CD4-positive, alpha-beta T cell treated with Interleukin-21 for 1 hour (primary cell): ENCODE results near the gene CAPS.

Experiments used
- DNase-seq: peaks from one replicate; pipeline ENCODE4 v3.0.0-alpha.2; 2020

CAPS gene

GRCh38 chr19:5892772-5893275, 21.2 kb upstream of the CAPS start:
- no peak for DNase-seq

- no peak for DNase-seq
Observed at GRCh38 chr19:5893296-5893903, 20.7 kb upstream of the CAPS start.

DNA sequence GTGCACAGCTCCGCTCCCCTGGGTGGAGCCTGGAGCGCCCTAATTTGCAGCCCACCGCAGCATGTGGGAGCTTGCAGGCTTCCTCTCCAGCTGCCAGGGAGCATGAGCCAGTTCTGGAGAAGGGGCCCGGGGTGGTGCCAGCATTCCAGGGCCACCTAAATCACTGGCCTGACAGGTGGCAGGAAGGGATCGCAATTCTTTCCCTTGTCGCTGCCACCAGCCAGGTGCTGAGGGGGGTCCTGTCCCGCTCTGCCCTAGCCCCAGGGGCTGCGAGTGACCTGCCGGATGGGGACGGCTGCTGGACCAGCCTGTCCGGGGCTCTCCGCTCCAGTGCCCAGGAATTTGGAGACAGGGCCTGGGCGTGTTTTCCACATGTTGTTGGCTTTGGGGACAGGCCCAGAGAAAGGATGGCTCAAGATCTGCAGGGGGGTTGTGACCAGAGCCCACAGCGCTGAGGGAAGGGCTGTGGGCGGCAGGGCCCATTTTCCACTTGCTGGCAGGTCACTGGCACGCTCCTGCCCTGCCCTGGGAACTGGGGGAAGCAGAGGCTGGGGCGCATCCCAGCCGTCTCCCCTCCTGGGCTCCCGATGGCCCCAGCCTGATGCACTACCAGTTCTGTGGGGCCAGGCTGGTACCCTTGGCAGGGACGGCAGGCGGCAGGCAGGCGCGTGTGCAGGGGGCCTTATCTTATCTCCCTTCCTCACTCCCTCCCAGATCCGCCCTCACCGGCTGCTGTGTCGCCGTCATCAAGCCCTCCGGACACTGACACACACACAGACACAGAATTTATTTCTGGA, 19.9 kb upstream of the CAPS start:
- no peak for DNase-seq

- DNase-seq, result no peak
Observed at GRCh38 chr19:5894704-5895349, 19.2 kb upstream of the CAPS start.

DNA sequence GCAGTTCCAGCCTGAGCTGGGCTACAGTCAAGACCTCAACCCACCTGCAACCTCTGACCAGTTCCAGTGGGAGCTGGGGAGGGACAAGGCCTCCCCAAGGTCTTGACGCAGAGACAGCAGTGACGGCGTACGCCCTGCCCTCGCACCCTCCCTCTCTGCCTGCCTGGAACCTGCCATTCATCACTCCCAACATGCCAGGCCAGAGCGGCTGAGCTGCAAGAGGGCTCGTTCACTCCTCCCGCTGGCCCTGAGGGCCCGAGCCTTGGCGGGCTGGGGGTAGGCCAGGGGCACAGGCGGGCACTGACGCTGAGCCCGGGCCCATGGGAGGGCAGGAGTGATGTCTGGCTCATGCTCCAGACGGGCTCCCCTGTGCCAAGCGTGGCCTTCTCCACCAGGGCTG, 18.6 kb upstream of the CAPS start:
- DNase-seq, result no peak

DNA sequence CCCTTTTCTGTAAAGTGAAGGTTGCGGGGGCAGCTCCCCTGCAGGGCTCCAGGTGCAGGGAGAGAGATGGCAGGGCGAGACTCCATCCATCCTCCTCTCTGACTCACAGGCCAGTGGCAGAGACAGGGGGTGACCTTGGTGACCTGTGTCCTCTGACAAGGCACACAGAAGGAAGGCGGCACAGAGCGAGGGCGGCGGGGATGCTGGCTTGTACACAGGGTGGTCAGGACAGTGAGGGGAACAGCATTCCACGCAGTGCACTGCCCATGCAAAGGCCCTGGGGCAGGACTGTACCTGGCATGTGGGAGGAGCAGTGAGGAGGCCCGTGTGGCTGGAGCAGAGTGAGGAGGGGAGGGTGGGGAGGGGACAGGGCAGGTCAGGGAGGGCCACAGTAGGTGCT, 18.2 kb upstream of the CAPS start:
- DNase-seq, result no peak

- no peak for DNase-seq
Observed at GRCh38 chr19:5896365-5897076, 17.5 kb upstream of the CAPS start.

DNA sequence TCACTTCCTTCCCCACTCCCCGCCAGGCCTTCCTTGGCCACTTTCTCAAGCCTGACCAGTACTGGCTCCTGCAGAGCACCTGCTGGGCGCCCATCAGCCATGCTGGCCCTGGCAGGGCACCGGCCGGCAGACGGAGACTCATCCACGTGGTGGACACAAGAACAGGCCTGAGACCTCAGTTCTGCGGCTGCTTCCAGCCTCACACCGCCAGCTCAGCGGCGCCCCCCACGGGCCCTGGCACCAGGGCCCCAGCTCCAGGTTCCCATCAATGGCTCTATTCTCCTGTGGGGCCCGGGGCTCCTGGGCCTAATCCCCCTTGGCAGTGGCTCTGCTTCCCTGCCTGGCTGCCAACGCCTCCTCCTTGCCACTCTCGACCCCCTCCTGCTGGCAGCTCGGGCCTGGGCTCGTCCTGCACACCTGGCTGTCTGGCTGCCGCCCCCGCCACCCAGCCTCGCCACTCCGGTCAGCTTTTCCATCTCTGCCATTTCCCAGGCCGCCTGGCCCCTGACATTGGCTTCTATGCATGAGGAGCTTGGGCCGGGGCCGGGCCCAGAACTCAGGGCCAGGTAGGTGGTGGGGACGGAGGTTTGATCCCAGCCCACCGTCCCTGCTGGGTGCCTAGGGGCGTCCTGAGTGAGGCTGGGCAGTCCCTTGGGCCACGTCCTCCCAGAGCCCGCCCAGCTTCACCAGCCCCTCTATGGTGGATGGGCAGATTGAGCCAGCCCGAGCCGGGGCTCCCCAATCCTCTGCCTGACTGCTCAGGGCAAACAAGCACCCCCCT, 16.7 kb upstream of the CAPS start:
- no peak for DNase-seq

DNA sequence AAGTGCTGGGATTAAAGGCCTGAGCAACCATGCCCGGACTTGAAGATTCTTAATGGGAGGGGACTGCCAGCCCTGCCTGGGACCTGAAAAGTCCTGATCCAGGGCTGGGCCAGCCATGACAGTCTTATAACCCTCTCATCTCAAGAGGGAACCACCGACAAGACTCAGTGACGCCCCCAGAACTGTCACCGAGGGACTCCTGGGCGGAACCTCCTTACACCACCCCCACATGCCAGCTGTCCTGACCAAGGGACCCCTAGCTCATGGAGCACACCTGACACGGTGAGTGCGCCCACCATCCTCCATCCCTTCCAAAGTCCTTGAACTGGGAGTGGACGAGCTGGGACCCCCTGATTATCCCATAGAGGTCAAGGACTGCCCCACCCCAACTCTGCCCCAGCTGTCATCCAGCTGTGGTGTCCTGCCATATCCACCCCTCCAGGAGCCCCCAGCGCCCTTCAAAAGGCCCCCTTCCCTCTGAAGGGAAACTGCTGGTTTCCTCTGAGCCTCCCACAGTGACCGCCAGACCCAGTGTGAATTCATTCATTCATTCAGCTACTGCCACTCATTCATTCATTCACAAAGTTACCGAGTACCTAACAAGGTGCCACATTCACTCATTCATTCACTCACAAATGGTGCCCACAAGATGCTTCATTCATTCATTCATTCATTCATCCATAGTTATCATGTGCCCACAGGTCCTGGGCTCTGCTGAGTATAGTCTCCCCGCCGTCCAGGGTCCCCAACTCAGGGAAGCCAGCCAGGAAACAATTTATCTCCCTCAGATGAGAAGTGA, 14.1 kb upstream of the CAPS start:
- DNase-seq, result no peak

- DNase-seq, result no peak
Observed at GRCh38 chr19:5900976-5901375, 13.1 kb upstream of the CAPS start.

- DNase-seq, result no peak
Observed at GRCh38 chr19:5903056-5903623, 10.9 kb upstream of the CAPS start.

GRCh38 chr19:5903624-5904351, 10.3 kb upstream of the CAPS start, which contains the start of gene NDUFA11:
Gene NDUFA11, minus strand, starts transcription at chr19:5903790. Its CDS starts 82 bp downstream, at chr19:5903708.
- peak; percentile 96 for DNase-seq

DNA sequence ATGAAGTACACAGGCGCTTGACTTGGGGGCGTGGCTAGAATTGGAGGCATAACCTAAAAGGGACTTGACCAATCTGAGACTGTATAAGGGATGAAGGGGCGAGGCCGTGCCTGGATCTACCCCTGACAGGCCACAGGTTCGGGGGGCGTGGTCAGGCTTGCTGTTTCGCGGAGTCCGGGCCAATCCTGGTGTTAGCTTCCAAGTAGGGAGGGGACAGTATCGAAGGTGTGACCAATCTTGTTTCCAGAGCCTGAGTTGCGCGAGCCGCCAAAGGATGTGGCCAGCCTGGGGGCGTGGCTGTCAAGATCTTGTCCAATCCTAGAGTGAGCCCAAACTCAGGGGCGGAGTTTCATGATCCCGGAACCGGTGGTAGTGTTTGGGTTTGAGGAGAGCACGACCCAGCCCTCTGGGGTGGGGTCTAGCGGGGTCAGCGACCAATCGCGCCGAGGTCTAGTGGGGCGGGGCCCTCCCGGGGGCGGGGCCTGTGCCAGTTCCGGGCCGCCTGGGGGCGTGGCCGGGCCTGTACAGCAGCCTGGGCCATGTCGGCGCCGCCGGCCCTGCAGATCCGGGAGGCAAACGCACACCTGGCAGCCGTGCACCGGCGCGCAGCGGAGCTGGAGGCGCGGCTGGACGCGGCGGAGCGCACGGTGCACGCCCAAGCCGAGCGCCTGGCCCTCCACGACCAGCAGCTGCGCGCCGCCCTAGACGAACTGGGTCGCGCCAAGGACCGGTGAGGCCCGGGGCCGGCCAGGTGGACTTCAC, 9.5 kb upstream of the CAPS start, which contains the start of gene VMAC:
VMAC (plus strand) TSS at position 521 of the 762 bp plus-strand sequence; CDS start at position 540, 19 bp downstream.
- peak; percentile 100 for DNase-seq

- DNase-seq, result no peak
Observed at GRCh38 chr19:5905114-5905778, 8.8 kb upstream of the CAPS start.

GRCh38 chr19:5907241-5907640, 6.8 kb upstream of the CAPS start:
- DNase-seq, result no peak

- no peak for DNase-seq
Observed at GRCh38 chr19:5908773-5909442, 5.1 kb upstream of the CAPS start.

DNA sequence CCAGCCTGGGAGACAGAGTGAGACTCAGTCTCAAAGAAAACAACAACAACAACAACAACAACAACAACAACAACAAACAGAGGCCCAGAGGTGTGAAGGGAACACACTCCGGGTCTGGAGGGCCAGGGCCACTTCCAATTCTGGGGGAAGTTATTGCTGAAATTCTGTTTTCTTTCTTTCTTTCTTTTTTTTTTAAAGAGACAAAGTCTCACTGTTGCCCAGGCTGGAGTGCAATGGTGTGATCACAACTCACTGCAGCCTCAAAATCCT, 3.5 kb upstream of the CAPS start:
- no peak for DNase-seq

GRCh38 chr19:5911366-5911765, 2.7 kb upstream of the CAPS start:
- no peak for DNase-seq

DNA sequence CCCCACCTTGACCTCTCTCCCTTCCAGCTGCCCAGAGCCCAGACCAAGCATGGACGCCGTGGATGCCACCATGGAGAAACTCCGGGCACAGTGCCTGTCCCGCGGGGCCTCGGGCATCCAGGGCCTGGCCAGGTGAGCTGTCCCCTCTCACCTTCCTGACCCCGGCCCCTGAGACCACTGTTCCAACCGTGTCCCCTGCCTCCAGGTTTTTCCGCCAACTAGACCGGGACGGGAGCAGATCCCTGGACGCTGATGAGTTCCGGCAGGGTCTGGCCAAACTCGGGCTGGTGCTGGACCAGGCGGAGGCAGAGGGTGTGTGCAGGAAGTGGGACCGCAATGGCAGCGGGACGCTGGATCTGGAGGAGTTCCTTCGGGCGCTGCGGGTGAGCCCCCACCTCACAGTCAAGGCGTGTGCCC, 312 bp downstream of the CAPS start:
- no peak for DNase-seq
